ENCODE results near the gene BAG5.
A peak's percentile ranks its signal among the peaks of the same experiment; 100 is the strongest.
"Not testable (repeated sequence)": the region's sequence is repeated elsewhere in the genome, so short reads cannot be mapped to it uniquely, and the experiment has no call there.

The BAG5 gene

GRCh38 chr14:103521951-103522563, 40.4 kb downstream of the BAG5 start:
- peak; percentile 78 for DNase-seq

GRCh38 chr14:103521438-103521950, 41.0 kb downstream of the BAG5 start:
- DNase-seq, result peak; percentile 68

- peak; percentile 93 for DNase-seq
These were observed 41.6 kb downstream of the BAG5 start for GRCh38 chr14:103520657-103521437.

DNA sequence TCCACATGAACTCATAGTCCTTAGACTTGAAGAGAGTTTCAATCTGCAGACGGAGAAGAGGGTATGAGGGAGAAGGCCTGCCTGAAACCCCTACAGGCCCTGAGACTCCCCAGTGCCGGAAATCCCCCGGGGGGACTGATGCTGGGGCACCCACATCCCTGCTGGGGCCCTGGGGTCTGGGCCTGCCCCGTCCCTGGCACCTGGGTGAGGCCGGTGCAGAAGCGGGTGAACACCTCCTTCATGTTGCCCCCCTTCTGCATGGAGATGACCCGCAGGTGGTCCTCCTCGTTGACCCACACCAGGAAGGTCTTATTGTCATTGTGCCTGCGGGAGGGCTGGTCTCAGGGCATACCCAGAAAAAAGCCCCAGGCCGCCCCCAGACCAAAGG, 42.2 kb downstream of the BAG5 start:
- DNase-seq, result no peak

GRCh38 chr14:103519837-103520212, 42.6 kb downstream of the BAG5 start:
- DNase-seq, result no peak

DNA sequence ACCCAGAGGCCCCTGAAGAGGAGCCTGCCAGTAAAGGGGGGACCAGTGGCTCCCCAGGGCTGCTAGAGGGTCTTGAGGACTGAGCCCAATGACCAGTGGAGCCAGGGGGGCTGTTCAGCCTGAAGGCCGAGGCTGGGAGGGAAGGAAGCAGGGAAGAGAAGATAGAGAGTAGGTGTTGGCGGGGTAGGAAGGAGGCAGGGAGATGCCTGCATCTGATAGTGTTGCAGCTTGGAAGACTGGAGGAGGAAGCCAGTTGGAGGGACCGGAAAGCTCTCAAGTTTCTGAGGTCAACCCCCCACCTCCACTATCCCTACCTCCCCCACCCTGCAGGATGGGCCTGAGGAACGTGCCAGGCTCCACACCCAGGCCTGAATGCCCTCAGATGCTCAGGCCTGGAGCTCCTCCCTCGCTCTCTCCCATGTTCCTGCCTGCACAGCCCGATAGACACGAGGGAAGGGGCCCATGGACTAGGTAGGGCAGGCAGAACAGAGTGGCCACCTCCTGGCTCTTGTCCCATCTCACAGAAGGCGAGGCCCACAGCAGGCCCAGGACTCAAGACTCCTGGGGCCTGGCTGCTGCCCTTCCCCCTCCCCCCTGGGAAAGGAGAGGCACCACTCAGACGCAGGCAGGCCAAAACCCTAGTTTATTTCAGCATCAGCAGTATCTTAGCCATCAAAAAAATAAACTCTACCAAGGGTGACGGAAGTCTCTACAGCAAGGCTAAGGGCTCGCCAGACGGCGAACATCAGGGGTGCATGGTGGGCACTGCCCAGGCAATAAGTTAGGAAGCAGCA, 43.2 kb downstream of the BAG5 start:
- DNase-seq, result peak; percentile 47

DNA sequence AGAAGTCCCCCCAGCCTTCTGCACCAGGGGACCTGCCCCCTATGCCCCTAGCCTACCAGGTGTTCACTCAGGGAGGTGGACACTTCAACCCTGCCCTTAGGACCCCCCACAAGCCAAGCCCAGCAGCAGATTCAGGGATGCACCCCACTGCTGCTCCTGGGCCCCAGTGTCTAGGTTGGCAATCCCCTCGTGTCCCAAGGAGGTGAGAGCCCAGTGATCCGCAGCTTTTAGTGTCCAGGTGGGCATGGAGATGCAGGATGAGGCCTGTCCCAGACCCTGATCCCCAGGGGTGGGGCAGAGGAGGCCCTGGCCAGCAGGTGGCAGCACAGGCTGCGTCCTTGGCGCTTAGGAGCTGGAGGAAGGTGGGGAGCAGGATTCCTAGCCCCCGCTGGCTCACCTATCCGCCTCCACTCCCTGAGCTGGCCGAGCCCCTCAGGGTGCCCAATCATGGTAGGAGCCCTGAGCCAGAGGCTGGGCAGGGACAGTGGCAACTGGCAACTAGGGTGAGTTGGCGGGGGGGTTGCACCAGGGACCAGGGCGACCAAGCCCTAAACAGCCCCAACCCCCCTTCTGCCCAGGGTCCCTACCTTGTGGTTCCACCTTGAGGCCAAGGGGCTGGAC, 43.9 kb downstream of the BAG5 start:
- DNase-seq, result peak; percentile 71

- DNase-seq, result peak; percentile 37
These were observed 44.6 kb downstream of the BAG5 start for GRCh38 chr14:103517721-103518421.

GRCh38 chr14:103517174-103517566, 45.3 kb downstream of the BAG5 start:
- DNase-seq, result no peak

- DNase-seq, result no peak
These were observed 45.9 kb downstream of the BAG5 start for GRCh38 chr14:103516426-103517173.

DNA sequence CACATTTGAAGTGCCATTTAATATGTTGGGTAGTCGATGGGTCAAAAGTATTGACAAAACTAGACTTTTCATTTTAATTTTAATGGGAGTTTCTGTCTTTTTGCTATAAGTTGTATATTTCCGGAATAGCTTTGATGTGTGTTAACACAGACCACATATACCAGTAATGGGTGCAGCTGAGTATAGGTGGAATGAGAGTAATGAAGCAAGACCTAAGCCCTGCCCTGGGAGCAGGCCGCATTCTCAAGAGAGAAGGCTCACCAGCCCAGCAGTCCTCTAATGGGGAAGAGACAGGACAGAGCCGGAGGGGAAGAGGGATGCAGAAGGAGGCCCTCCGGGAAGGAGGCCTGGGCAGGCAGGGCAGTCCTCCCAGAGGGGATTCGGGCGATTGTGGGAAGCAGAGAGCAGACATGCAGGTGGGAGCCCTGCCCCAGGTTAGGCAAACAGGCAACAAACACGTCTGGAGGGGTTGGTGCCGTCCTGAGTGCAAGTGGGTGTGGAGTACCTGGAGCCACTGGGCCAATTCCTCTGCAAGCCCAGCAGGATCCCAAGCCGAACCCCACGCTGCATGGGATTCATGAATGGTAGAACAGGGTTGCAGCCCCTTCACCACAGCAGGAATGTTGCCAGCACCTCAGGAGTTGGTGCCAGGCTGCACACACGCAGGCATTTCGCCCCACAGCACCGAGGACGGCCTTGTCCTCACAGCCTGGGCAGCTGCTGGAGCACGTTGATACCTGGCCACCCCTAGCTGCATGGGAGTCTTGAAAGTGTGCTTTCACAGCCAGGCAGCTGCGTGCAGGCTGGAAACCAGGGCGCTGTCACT, 47.6 kb downstream of the BAG5 start:
- DNase-seq, result no peak

- DNase-seq, result peak; percentile 92
These were observed 49.5 kb downstream of the BAG5 start for GRCh38 chr14:103512701-103513611.

GRCh38 chr14:103512180-103512579, 50.3 kb downstream of the BAG5 start:
- DNase-seq, result not testable (repeated sequence)

- DNase-seq, result no peak
These were observed 51.4 kb downstream of the BAG5 start for GRCh38 chr14:103510724-103511693.

DNA sequence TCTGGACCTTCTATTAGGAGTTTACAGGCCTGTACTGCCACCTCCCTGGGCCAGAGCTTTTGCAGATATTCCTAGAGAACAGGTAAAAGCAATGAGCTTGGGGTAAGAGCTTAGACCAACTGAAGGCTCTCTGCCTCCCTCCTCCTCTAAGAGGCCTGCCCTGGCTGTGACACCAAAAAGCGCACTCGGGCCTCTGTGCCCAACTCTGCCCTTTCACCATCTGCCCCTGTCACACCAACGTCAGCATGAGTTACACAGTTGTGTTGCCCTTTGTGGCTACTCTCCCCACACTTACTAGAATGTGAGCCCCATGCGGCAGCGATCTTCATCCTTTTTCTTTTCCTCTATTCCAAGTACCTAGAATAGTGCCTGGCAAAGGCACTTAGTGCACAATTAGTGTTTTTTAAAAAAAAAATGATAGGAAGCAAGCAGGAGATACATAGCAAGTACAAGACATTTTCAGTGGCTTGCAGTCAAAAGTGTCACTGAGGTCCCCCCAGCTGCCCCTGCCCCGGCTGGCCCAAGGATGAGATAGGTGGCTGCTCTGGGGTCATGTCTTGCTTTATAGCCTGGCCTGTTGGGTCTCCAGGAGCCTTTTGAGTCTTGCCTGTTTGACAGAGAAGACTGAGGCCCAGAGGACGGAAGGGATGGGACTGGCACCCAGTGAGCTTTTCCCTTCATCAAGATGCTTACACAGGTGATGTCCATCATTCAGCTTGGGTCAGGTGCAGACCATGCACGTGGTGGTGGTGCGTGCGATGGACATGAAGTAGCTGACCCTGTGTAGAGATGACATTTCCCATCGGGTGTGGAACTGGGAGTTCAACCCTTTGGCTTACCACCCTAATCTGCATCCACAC, 52.4 kb downstream of the BAG5 start:
- DNase-seq, result no peak

DNA sequence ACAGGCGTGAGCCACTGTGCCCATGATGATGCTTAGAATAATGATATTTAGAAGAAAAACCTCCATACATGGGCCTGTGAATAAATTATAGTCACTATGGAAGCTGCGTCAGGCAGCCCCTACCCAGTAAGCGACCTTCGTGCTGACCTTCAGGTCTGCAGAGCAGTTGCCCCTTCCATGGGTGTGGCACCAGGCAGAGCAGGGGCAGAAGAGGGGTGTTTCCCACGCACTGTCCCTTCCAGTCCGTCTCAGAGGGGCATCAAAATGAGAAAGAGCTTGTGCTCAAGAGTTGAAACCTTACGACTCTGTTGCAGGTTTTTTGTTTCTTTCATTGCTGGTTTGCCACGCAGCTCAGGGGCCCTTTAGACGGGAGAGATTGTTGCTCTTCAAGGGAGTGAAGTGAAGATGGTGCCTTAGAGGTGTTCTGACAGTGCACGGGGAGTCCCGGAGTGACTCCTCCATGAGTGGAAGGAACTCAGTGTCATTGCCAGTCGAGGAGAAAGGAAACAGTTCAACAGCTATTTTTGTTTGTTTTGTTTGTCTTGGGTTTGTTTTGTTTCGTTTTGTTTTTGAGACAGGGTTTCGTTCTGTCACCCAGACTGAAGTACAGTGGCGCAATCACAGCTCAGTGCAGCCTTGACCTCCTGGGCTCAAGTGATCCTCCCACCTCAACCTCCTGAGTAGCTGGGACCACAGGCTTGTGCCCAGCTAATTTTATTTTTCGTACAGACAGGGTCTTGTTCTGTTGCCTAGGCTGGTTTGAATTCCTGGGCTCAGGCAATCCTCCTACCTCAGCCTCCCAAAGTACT, 53.7 kb downstream of the BAG5 start:
- DNase-seq, result no peak

GRCh38 chr14:103507751-103508150, 54.7 kb downstream of the BAG5 start:
- no peak for DNase-seq

Measured in NCI-H69 (cell line).